ENCODE measurements around the gene SLX4IP.

GRCh38 chr20:10654250-10654610 lies 219.1 kb downstream of the SLX4IP start:
- TF ChIP-seq CTCF (IDR thresholded peaks at IDR 0.05): no peak
- no peak for TF ChIP-seq POLR2A (IDR thresholded peaks at IDR 0.05; ENCODE audit: low read length)
- no peak for TF ChIP-seq REST (IDR thresholded peaks at IDR 0.05)
